ENCODE data around the gene ZC4H2. TPM values are rescaled to one million over a fixed set of nuclear protein-coding genes. Genes with fewer than 3 reads are reported as not detected.
"Not testable (repeated sequence)": the region's sequence is repeated elsewhere in the genome, so short reads cannot be mapped to it uniquely, and the experiment has no call there.

The ZC4H2 gene
- total RNA-seq, 4 donors from 2014 or later = 4.8 to 10.3 (median 5.2) TPM

- intact Hi-C loops (cut with DNase I; ENCODE audit: low total_unique reads) = no loop called here
- no peak for DNase-seq (ENCODE audit: low spot score in 2 of 2)
- no peak for TF ChIP-seq CTCF (IDR thresholded peaks at IDR 0.05)
- no peak for TF ChIP-seq POLR2A (IDR thresholded peaks at IDR 0.05)
- H3K4me3 ChIP-seq (ENCODE audit: low read depth, poor library complexity, severe bottlenecking) = no peak overlapping the region
- 80 to 100% methylated on average over 2 to 5 of the region's 5 CpGs for WGBS, 2 donors
Measured at GRCh38 chrX:64908121-64908520, 68.1 kb downstream of the ZC4H2 start.

DNA sequence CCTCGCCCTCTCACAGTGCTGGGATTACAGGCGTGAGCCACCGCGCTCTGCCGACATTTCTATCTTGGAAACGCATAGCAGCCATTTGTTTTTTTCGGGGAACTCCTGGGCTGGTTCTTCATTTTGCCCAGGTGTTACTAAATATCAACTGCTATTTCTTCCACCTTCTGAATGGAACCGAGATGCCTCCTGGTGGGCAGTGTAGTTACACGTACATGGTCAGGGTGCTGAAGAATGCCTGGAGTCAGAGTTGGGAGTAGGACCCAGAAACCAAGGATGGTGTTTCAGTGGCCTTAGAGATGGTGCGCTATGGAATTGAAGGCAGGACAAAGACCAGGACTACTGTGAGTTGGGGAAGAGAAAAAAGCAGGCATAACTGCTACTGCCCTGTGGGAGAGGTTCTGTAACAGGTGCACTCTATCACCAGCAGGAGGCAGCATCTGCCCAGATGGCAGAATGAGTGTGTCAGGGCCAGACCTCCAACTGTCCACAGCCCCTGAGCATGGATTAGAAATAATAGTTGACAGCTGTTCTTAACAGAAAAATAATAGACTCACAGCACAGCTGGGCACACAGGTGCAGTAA is 81.7 kb downstream of the ZC4H2 start:
- no peak for TF ChIP-seq POLR2A (IDR thresholded peaks at IDR 0.05)
- no peak for TF ChIP-seq CTCF (IDR thresholded peaks at IDR 0.05)
- WGBS, 2 donors = 81 to 86% methylated on average over 10 of the region's 10 CpGs
- no peak for DNase-seq (ENCODE audit: low spot score in 2 of 2)
- intact Hi-C loops (cut with DNase I; ENCODE audit: low total_unique reads) = no loop called here
- H3K4me3 ChIP-seq (ENCODE audit: low read depth, poor library complexity, severe bottlenecking) = no peak overlapping the region

DNA sequence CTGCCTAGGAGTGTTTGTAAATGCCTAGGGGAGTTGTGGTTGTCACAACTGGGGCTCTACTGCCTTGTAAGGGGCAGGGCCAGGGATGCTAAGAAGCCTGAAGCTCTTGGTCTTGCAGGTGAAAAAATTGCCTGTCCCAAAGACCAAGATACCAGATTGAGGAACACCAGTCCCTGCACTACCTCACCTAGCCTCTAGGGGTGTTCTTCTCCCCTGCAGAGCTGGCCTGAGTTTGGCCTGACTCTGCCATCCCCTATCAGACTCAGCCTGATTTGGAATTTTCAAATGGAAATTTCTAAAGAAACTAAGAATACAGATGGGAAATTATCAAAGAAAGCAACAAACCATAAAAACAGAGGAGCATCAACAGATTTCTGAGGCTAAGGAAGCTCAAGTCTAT is 90.4 kb downstream of the ZC4H2 start:
- TF ChIP-seq POLR2A (IDR thresholded peaks at IDR 0.05) = no peak
- no peak for TF ChIP-seq CTCF (IDR thresholded peaks at IDR 0.05)
- intact Hi-C loops (cut with DNase I; ENCODE audit: low total_unique reads) = no loop called here
- H3K4me3 ChIP-seq (ENCODE audit: low read depth, poor library complexity, severe bottlenecking) = no peak overlapping the region
- no peak for DNase-seq (ENCODE audit: low spot score in 2 of 2)

- WGBS, 2 donors = 90 to 91% methylated on average over 11 to 12 of the region's 12 CpGs
Measured at GRCh38 chrX:64878709-64879108, 97.5 kb downstream of the ZC4H2 start.

DNA sequence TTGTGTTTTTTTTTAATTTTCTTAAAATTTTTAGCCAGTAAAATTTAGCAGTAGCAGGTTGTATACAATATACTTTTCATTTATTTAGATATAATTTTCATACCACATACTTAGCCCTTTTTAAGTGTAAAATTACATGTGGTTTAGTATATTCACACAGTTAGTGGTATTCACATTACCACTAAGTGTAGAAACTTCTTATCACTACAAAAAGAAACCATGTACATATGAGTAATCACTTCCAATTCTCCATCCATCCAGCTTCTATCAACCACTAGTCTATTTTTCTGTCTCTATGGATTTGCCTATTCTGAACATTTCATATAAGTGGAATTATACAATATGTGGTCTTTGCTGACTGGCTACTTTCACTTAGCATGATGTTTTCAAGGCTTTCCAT is 109.0 kb downstream of the ZC4H2 start:
- H3K4me3 ChIP-seq (ENCODE audit: low read depth, poor library complexity, severe bottlenecking) = no peak overlapping the region
- DNase-seq (ENCODE audit: low spot score in 2 of 2) = no peak
- intact Hi-C loops (cut with DNase I; ENCODE audit: low total_unique reads) = no loop called here
- no peak for TF ChIP-seq POLR2A (IDR thresholded peaks at IDR 0.05)
- no peak for TF ChIP-seq CTCF (IDR thresholded peaks at IDR 0.05)

More at GRCh38 chrX:64878709-64879108, 97.5 kb downstream of the ZC4H2 start:
- H3K4me3 ChIP-seq (ENCODE audit: low read depth, poor library complexity, severe bottlenecking); intact Hi-C loops (cut with DNase I; ENCODE audit: low total_unique reads); DNase-seq (ENCODE audit: low spot score in 2 of 2): not testable (repeated sequence)

Other genes with a start within 250 kb of the ZC4H2 start
- gene ZC3H12B, start 58.4 kb upstream of the ZC4H2 start, total RNA-seq = under 1 TPM; 0.13 to 0.74 (median 0.46) TPM